ENCODE data around the gene COBLL1. TPM values are rescaled to one million over a fixed set of nuclear protein-coding genes. Genes with fewer than 3 reads are reported as not detected.

Gene COBLL1
- total RNA-seq, 1 donor from 2014 or later = 46.9 TPM

GRCh38 chr2:164757934-164758695 is 83.5 kb downstream of the COBLL1 start:
- no peak for DNase-seq (ENCODE audit: low spot score)

GRCh38 chr2:164756773-164757172 is 84.8 kb downstream of the COBLL1 start:
- DNase-seq (ENCODE audit: low spot score) = no peak

DNA sequence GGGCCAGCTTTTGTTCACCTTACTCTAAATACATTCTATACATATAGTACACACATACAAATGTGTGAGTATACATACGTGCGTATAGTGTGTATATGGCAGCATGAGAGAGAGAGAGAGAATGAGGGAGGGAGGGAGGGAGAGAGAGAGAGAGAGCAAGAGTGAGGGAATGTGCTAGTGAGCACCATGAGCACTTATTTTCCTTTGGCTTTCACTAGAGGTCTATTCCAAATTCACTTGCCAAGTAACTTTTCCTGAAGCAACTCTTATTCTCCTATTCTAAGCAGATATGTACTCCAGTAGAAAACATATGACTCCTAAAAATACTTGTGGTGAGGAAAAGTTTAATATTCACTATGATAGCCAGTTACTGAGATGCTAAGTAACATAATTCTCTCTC is 85.7 kb downstream of the COBLL1 start:
- no peak for DNase-seq (ENCODE audit: low spot score)

DNA sequence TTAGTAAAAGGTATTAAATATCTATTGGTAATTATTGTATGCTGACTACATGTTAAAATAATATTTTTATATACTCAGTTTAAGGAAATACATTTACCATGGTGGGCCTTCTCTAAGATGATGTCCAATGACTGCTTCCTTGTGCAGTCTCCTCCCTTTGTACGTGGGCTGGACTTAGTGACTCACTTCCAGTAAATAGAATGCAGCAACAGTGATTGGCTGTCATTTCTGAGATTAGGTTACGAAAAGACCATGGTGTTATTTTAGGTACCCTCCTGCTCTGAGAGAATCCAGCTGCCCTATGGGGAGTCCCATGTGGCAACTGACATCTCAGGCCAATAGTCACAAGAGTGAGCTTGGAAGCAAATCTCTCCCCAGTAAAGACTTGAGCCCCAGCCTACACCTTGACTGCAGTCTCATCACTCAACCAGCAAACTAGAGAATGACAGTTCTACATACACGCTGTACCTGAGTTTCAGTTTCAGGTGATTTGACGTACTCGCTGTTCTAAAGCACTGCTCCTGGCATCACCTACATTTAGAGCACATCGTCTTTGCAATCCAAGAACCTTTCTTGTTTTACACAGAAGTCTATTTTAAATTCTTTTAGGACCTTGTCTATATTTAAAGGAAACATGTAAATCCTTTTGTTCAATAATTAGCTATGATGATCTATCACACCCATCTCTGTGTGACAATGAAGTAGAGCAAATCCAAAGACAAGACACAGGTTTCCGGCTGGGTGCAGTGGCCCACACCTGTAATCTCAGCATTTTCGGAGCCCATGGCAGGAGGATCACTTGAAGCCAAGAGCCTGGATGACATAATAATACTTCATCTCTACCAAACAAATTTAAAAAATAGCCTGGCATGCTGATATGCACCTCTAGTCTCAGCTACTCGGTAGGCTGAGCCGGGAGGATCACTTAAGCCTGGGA is 87.2 kb downstream of the COBLL1 start:
- DNase-seq (ENCODE audit: low spot score) = no peak

DNA sequence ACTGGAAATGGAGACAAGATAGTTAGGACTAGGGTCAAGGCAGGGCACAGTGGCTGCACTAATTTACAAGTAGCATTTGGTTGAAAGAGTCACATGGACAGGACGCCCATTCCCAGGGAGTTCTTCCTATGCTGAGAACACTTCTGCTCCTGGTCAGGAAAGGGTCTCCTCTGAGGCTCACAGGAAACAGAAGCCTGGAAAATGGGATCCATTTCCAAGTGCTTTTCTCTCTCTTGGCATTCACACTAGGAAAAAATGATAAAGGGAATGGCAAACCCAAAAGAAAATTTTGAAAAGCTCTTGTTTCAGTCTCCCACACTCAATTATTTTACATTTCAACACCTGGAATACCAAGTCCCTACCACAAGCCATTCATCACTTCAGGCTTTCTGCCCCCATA is 88.7 kb downstream of the COBLL1 start:
- no peak for DNase-seq (ENCODE audit: low spot score)

DNA sequence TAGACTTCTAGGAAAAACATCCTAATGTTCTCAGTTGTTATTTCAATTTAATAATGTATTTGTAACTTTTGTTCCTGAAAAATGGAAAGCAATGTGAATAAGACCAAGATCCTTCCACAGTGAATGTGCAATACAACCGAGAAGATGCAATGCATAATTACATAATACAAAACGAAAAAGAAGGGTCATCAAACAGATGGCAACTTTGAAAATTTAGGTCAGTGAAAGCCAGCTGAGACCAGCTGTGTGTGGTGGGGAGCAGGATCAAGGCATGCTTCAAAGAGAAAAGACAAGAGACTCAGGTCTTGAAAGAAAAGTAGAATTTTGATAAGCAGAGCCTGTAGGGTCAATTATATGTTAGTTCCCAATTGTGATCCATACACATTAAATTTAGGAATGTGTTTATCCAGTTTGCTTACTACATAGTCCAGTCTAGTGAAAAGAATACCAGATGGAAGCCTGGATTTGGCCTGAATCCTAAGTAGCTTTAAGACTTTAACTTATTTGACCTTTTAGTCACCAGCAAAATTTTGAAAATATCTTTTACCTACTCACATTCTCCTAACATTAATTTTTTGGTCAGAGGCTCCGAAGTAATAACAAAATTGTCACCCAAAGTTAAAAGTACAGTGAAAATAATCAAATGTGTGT is 93.7 kb downstream of the COBLL1 start:
- DNase-seq (ENCODE audit: low spot score) = peak; percentile 29

DNA sequence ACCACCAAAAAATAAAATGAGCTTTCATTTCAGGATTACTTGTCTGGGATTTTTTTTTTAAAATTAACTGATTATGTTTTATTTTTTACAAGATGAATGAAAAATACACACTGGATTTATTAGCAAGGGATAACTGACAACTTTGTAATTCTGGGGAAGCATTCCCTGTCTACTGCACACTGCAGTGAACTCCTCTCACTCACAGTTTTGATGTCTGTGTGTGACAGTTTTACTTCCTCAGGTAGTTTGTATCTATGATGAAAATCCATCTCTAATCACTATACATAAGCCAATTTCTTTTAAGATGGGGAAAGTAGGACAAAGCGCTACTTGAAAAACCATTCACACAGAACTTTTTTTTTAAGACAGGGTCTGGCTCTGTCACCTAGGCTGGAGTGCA is 94.5 kb downstream of the COBLL1 start:
- no peak for DNase-seq (ENCODE audit: low spot score)

GRCh38 chr2:164746713-164747112 is 94.9 kb downstream of the COBLL1 start:
- no peak for DNase-seq (ENCODE audit: low spot score)

- no peak for DNase-seq (ENCODE audit: low spot score)
These were observed 96.4 kb downstream of the COBLL1 start for GRCh38 chr2:164745012-164745797.

DNA sequence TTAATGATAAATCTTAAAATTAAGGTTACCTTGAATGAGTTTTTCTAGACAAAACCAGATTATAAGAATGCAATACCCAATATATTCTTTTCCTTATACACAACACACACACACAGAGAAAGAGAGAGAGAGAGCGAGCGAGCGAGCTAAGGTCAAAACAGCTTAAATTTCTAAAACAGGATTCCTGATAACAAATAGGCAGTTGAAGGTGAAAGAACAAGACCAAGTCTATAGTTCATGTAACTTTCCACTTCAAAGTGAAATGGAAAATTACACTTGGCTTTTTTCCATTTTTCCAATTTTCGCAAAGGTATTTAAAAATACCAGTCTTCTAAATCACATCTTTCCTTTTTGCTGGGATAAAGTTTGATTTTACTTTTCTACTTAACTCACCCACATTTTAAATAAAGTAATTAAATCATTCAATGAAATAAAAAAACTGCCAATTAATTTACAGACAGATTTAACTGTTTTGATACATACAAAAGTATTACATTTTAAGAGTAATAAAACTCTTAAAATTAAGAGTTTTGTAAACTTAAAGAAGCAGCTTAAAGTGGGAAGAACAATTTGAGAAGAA is 98.8 kb downstream of the COBLL1 start:
- no peak for DNase-seq (ENCODE audit: low spot score)

DNA sequence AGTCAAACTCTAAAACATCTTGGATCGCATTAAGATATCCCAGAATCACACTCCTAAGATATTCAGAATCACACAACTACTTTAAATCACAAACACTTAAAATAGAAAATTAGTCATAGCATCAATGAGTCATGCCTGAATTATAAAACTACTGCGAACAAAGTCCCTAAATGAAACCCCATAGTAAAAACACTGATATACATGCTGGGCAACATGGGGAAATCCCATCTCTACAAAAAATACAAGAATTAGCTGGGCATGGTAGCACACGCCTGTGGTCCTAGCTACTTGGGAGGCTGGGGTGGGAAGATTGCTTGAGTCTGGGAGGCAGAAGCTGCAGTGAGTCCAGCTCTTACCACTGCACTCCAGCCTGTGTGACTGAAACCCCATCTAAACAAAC is 101.7 kb downstream of the COBLL1 start:
- DNase-seq (ENCODE audit: low spot score) = peak; percentile 63

DNA sequence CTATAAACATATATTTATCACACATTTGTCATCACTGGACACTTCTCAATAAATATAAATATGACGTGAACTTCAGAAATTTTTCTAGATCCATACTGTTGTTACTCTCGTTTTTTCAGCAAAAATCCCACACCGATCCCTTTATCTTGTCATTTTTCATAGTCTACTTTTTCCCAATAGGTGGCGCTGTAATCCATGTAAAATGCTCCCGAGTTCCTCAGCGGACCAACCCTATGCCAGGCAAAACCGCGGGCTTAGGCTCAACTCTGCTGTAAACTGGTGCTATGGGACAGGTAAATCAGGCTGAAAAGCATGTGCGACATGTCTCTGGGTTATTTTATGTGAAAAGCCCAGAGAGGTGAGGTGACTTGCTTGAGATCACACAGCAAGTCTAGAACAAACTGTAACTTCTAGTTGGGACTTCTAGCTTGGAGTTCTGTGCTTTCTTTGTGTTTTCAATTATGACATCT is 104.0 kb downstream of the COBLL1 start:
- DNase-seq (ENCODE audit: low spot score) = peak; percentile 75

DNA sequence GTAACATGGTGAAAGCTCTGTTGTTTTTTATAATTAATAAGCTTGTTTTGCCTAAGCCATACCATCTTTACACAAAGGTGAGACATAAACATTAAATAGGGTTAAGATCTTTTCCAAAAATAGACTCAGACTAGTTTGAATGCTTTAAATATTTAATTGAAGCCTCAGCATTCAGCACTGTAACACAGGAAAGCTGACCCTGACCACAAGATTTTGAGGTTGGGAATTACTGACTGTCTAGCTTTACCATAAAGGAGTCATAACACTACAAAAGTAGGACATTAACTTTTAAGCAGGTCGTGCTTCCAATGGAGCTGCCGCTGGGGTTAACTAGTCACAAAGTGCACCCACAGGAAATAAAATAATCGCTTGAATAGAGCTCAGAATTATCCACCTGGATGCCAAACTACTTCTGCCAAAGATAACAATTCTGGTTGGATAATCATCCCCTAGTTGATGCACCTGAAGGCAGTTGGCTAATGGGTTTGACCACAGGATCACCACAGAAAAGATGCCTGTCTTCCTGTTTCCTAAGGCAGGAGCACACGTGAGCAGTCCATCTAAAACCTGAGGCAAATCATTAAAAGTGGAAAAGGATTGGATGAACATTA is 106.2 kb downstream of the COBLL1 start:
- no peak for DNase-seq (ENCODE audit: low spot score)

DNA sequence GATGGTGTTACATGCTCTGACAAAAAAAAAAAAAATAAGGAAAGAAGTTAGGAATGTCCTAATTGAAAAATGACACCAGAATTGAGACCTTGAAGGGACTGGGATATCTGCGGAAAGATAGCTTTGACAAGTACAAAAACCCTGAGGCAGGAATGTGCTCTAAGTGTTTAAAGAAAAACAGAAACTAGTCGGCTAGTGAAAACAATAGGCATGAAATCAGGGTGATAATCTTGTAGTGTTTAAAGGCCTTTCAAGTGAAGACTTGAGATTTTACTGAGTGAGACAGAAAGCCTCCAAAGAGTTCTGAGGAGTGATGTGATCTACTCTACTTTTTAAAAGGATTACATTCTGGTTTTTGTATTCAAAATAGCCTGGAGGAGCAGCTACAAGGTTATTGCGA is 107.4 kb downstream of the COBLL1 start:
- peak; percentile 56 for DNase-seq (ENCODE audit: low spot score)

DNA sequence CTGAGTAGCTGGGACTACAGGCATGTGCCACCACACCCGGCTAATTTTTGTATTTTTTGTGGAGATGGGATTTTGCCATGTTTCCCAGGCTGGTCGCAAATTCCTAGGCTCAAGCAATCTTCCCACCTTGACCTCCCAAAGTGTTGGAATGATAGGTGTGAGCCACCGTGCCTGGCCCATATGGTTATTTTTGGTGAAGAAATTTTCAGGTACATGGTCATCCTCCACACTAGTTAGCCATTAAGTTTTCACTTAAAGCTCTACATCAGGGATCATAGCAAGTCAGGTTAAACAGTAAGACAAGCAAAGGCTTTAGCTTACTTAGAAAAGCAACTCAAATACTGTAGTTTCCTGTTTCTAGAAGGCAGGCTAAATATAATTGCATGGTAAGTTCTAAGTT is 116.1 kb downstream of the COBLL1 start:
- DNase-seq (ENCODE audit: low spot score) = no peak

- DNase-seq (ENCODE audit: low spot score) = no peak
These were observed 118.8 kb downstream of the COBLL1 start for GRCh38 chr2:164722616-164723338.

DNA sequence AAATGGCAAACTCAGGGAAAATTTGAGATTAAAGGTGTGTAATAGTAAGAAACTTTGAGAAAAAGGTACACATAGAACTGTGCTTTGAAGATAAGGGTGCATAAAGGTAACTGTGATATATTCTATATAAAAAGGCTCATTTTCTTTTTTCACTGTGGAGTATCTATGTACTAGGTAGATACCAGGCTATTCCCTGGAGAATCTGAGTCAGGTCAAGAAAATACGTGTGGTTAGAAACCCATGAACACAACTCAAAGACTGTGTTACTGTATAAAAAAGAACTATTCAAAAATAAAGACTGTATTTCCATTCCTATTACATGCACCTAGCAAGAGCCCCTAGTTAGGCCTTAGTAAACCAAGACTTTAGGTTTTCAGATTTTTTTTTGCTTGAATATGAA is 120.2 kb downstream of the COBLL1 start:
- no peak for DNase-seq (ENCODE audit: low spot score)

GRCh38 chr2:164719996-164720941 is 121.4 kb downstream of the COBLL1 start:
- DNase-seq (ENCODE audit: low spot score) = peak; percentile 68
